CD4-positive, CD25-positive, alpha-beta regulatory T cell (primary cell): ENCODE measurements around the gene ACSM5. TPM values are rescaled to one million over a fixed set of nuclear protein-coding genes. Genes with fewer than 3 reads are reported as not detected.
"Not testable (repeated sequence)": the region's sequence is repeated elsewhere in the genome, so short reads cannot be mapped to it uniquely, and the experiment has no call there.

Experiments used
- ATAC-seq, 2 donors: fragments of 150-1000 bp; cut with Tn5 transposase; one replicate each; pipeline ENCODE4 v1.10.0; 2021; ENCODE audit warnings: low read depth in 2 of 2, moderate number of reproducible peaks in 2 of 2, moderate library complexity in 1 of 2
- DNase-seq, 3 donors: peaks; one replicate each; pipeline versions ENCODE4 v3.0.0 to v3.0.0-alpha.2; 2012 to 2022; ENCODE audit warnings: mixed read lengths in 1 of 3
- H3K27ac ChIP-seq: one replicate; pipeline ENCODE4 v1.7.0; 2013; ENCODE audit warnings: mild to moderate bottlenecking, low read length; ENCODE audit not compliant: insufficient read depth, poor library complexity, severe bottlenecking
- H3K27me3 ChIP-seq: one replicate; pipeline ENCODE4 v1.7.0; 2013; ENCODE audit warnings: low read length; ENCODE audit not compliant: control insufficient read depth, insufficient read depth
- H3K36me3 ChIP-seq: one replicate; pipeline ENCODE4 v1.7.0; 2013; ENCODE audit warnings: mild to moderate bottlenecking, low read length, moderate library complexity; ENCODE audit not compliant: control insufficient read depth, insufficient read depth
- H3K4me1 ChIP-seq: 2 replicates; pipeline ENCODE4 v1.7.0; 2013; ENCODE audit warnings: mild to moderate bottlenecking, low read length; ENCODE audit not compliant: insufficient read depth, control insufficient read depth, poor library complexity, severe bottlenecking
- H3K4me3 ChIP-seq: one replicate; pipeline ENCODE4 v1.7.0; 2013; ENCODE audit warnings: low read depth, mild to moderate bottlenecking, low read length, moderate library complexity
- H3K9me3 ChIP-seq, 2 experiments: 1 replicate in 1 of 2; 2 replicates in 1 of 2; pipeline ENCODE4 v1.7.0; 2013; ENCODE audit warnings: low read length in 2 of 2, mild to moderate bottlenecking in 1 of 2, moderate library complexity in 1 of 2; ENCODE audit not compliant: control insufficient read depth in 2 of 2
- H3K27ac Mint-ChIP-seq, 3 donors: one replicate each; pipeline ENCODE4 v1.8.0; 2020 to 2022; ENCODE audit warnings: mild to moderate bottlenecking in 3 of 3, mixed read lengths in 3 of 3, moderate library complexity in 2 of 3
- H3K27me3 Mint-ChIP-seq: one replicate; pipeline ENCODE4 v1.8.0; 2022; ENCODE audit warnings: mild to moderate bottlenecking, mixed read lengths
- H3K36me3 Mint-ChIP-seq: one replicate; pipeline ENCODE4 v1.8.0; 2020; ENCODE audit warnings: mixed read lengths
- H3K4me1 Mint-ChIP-seq, 4 donors: one replicate each; pipeline ENCODE4 v1.8.0; 2020 to 2022; ENCODE audit warnings: mixed read lengths in 4 of 4, mild to moderate bottlenecking in 1 of 4
- H3K4me3 Mint-ChIP-seq, 4 donors: one replicate each; pipeline ENCODE4 v1.8.0; 2020 to 2022; ENCODE audit warnings: mild to moderate bottlenecking in 4 of 4, mixed read lengths in 4 of 4, moderate library complexity in 3 of 4
- H3K9me3 Mint-ChIP-seq, 7 donors: one replicate each; pipeline ENCODE4 v1.8.0; 2020 to 2022; ENCODE audit warnings: mixed read lengths in 7 of 7, mild to moderate bottlenecking in 3 of 7, moderate library complexity in 2 of 7
- polyA plus RNA-seq, 4 donors: library from polyadenylated mRNA; unstranded; fragments of 300-500 nt; fragmentation: Illumina TruSeq; gene quantifications; one replicate each; pipeline ENCODE4 v1.2.3, GENCODE V29; 2021
- total RNA-seq: library from RNA; stranded (reverse); gene quantifications from one replicate; pipeline ENCODE4 v1.2.3, GENCODE V29; 2022

ACSM5 gene
- total and polyA plus RNA-seq, 5 donors from 2014 or later, result not detected

DNA sequence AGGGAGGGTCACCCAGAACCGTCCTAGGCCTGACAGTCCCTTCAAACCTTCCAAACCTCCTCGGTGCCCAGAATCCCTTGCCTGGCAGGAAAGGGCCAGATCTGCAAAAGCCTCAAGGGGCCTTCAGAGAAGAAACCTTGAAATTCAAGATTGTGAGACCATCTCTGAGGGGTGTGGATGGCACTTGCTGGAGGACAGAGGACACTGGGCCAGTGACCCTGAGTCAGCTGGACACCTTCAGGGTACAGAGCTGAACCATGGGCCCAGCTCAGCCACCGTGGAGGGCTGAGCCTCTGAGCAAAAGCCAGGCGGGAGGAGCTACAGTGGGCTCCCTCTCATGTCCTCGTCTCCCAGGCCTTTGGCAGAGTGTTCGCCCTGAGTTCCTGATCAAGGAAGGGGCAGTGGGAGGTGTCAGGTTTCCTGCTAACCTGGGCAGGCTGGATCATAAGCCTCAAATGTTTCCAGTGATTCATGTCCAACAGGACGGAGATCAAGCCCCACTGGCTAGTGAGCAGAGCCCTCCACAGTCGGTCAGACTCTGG is 7.8 kb upstream of the ACSM5 start:
- H3K27me3 Mint-ChIP-seq, result no peaks in the 10 kb centered on the region
- H3K27ac ChIP-seq, result no peak overlapping the region
- no peaks in the 10 kb centered on the region for H3K9me3 Mint-ChIP-seq
- DNase-seq, result no peak
- H3K9me3 ChIP-seq, result no peaks in the 10 kb centered on the region
- no peaks in the 10 kb centered on the region for H3K36me3 ChIP-seq
- H3K4me3 Mint-ChIP-seq, result no peak overlapping the region
- no peak for ATAC-seq
- no peaks in the 10 kb centered on the region for H3K4me1 ChIP-seq
- no peaks in the 10 kb centered on the region for H3K4me1 Mint-ChIP-seq
- H3K27me3 ChIP-seq, result no peaks in the 10 kb centered on the region
- H3K36me3 Mint-ChIP-seq, result no peaks in the 10 kb centered on the region
- H3K27ac Mint-ChIP-seq, result no peak overlapping the region
- H3K4me3 ChIP-seq, result no peak overlapping the region

DNA sequence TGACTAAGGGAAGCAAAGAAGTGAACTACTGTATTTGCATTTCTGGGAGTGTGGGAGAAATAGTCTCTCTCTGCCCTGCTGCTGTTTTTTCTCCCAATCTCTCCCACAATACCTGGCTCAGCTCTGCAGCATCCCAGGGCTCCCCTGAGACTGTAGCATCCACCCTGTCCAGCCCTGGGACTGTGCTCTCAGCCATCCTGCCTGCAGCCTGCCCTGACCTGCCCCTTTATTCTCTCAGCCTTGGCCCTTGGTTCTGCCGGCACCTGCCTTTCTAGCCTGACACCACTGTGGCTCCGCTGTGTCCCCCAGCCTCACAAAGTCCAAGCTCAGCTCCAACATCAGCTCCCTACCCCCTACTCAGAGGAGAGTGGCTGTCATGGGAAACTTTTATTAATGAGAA is 6.7 kb upstream of the ACSM5 start:
- Histone ChIP-seq H3K27me3 (no peaks in the 10 kb centered on the region), H3K4me3 (no peak overlapping the region), H3K27ac (no peak overlapping the region), H3K36me3 (no peaks in the 10 kb centered on the region), H3K4me1 (no peaks in the 10 kb centered on the region), H3K9me3 (no peaks in the 10 kb centered on the region)
- Mint-ChIP-seq H3K4me3 (no peak overlapping the region), H3K27ac (no peak overlapping the region), H3K4me1 (no peaks in the 10 kb centered on the region), H3K36me3 (no peaks in the 10 kb centered on the region), H3K27me3 (no peaks in the 10 kb centered on the region), H3K9me3 (no peaks in the 10 kb centered on the region)
- DNase-seq (no peak), ATAC-seq (no peak)

DNA sequence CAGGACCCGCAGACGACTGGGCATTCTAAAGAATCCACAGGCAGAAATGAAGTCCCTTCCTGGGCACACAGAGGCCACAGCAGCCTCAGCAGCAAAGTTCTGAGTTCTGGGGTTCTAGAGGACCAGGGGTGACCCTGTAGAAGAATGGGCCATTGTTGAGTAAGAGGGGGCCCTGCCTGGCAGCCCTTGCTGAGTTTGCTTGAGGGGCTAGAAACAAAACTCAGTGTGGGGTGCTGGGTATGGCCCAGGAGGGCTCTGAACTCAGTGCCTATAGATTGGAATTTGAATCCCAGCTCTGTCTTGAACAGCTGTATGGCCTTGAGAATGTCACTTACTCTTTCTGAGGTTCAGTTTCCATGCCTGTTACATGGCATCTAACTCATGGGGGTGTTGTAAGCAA is 4.7 kb upstream of the ACSM5 start, which contains the start of gene PDILT:
Gene PDILT (minus strand): TSS at position 101 of the 400 bp plus-strand sequence. CDS start 5,437 bp downstream, outside the sequence.
- no peaks in the 10 kb centered on the region for H3K27me3 ChIP-seq
- H3K4me3 Mint-ChIP-seq, result no peak within 1 kb of the TSS
- no peaks in the 10 kb centered on the region for H3K36me3 Mint-ChIP-seq
- no peaks in the 10 kb centered on the region for H3K4me1 ChIP-seq
- H3K36me3 ChIP-seq, result no peaks in the 10 kb centered on the region
- H3K9me3 Mint-ChIP-seq, result no peaks in the 10 kb centered on the region
- DNase-seq (no peak), ATAC-seq (no peak)
- H3K4me1 Mint-ChIP-seq, result no peaks in the 10 kb centered on the region
- H3K27ac ChIP-seq, result no peak within 1 kb of the TSS
- no peak within 1 kb of the TSS for H3K4me3 ChIP-seq
- peak within 1 kb of the TSS in 1 of 3 donors; percentile 7 for H3K27ac Mint-ChIP-seq
- H3K9me3 ChIP-seq, result no peaks in the 10 kb centered on the region
- peaks cover 4% of the 10 kb centered on the region for H3K27me3 Mint-ChIP-seq

DNA sequence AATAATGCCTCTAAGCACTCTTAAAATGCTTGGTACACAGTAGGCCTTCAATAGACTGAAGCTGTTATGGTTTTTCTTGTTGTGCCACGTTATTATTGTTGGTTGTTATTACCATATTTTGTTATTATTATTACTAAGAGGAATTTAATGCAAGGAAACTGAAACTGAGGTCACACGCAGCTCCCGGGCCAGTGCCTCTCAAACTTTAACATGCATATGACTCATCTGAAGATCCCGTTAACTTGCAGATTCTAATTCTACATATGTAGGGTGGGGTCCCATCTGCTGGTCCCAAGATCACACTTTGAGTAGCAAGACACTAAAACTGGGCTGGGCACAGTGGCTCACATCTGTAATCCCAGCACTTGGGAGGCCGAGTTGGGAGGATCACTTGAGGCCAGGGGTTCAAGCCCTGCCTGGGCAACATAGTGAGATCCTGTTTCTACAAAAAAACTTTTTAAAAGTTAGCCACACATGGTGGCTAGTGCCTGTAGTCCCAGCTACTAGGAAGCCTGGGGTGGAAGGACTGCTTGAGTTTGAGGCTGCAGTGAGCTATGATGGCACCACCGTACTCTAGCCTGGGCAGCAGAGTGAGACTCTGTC is 888 bp downstream of the ACSM5 start:
- H3K4me1 Mint-ChIP-seq, result no peaks in the 10 kb centered on the region

DNA sequence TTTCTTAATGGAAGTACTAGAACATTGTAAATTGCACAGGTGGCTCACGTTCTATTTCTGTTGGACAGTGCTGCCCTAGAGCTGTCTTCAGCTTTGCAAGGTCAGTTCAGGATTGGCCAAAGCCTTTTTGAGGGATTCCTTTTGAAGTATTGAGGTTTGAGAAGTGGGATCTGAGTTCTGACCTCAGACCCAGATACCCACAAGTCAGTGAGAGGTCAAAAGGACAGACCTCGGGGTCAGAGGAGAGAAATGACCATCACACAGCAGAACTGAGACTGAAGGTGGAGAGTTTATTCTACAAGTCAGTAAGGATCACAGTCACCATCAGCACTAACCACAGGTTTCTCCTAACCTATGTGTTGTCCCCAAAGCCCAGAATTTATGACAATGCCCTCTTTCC is 1.7 kb downstream of the ACSM5 start:
- Histone ChIP-seq H3K4me1 (no peaks in the 10 kb centered on the region), H3K36me3 (no peaks in the 10 kb centered on the region), H3K4me3 (no peak overlapping the region), H3K27me3 (no peaks in the 10 kb centered on the region), H3K27ac (no peak overlapping the region), H3K9me3 (no peaks in the 10 kb centered on the region)
- Mint-ChIP-seq H3K4me3 (no peak overlapping the region), H3K27me3 (peaks cover 4% of the 10 kb centered on the region), H3K9me3 (no peaks in the 10 kb centered on the region), H3K27ac (no peak overlapping the region), H3K36me3 (no peaks in the 10 kb centered on the region), H3K4me1 (no peaks in the 10 kb centered on the region)
- no peak for ATAC-seq
- no peak for DNase-seq

More for the DNA sequence above, 888 bp downstream of the ACSM5 start:
- no peaks in the 10 kb centered on the region for H3K9me3 ChIP-seq
- DNase-seq (peak in 1 of 3 donors; percentile 7), ATAC-seq (no peak)
- no peak overlapping the region for H3K27ac ChIP-seq
- no peaks in the 10 kb centered on the region for H3K9me3 Mint-ChIP-seq
- H3K4me1 ChIP-seq, result no peaks in the 10 kb centered on the region
- H3K27ac Mint-ChIP-seq, result no peak overlapping the region
- H3K27me3 ChIP-seq, result no peaks in the 10 kb centered on the region
- no peak overlapping the region for H3K4me3 Mint-ChIP-seq
- H3K36me3 ChIP-seq, result no peaks in the 10 kb centered on the region
- H3K4me3 ChIP-seq, result no peak overlapping the region
- H3K36me3 Mint-ChIP-seq, result no peaks in the 10 kb centered on the region
- peaks cover 4% of the 10 kb centered on the region for H3K27me3 Mint-ChIP-seq

DNA sequence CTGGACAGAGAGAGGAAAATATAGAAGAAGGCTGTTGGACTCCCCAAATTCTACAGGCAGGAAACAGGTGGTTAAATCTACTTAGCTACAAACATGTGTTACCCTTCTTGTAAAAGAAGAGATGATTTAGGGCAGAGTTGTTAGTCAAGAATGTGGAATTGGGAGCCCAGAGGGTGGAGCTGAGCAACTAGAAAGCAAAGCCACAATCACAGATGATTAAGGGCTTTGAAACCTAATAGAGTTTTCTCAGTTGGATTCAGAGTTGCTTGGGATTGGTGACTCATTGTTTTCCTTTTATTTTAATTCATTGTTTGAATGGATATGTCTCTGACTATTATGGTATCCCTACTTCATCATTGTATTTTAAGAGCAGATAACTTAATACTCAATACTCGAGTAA is 6.2 kb downstream of the ACSM5 start:
- Histone ChIP-seq H3K27ac (no peak overlapping the region), H3K4me1 (no peaks in the 10 kb centered on the region), H3K4me3 (no peak overlapping the region), H3K36me3 (no peaks in the 10 kb centered on the region), H3K27me3 (no peaks in the 10 kb centered on the region), H3K9me3 (no peaks in the 10 kb centered on the region)
- no peak overlapping the region for H3K4me3 Mint-ChIP-seq
- H3K27me3 Mint-ChIP-seq, result no peaks in the 10 kb centered on the region
- no peak overlapping the region for H3K27ac Mint-ChIP-seq
- peaks cover 0 to 2% (median 0%) of the 10 kb centered on the region in 7 donors for H3K9me3 Mint-ChIP-seq
- DNase-seq, result no peak
- H3K36me3 Mint-ChIP-seq, result no peaks in the 10 kb centered on the region
- no peak for ATAC-seq
- no peaks in the 10 kb centered on the region for H3K4me1 Mint-ChIP-seq

DNA sequence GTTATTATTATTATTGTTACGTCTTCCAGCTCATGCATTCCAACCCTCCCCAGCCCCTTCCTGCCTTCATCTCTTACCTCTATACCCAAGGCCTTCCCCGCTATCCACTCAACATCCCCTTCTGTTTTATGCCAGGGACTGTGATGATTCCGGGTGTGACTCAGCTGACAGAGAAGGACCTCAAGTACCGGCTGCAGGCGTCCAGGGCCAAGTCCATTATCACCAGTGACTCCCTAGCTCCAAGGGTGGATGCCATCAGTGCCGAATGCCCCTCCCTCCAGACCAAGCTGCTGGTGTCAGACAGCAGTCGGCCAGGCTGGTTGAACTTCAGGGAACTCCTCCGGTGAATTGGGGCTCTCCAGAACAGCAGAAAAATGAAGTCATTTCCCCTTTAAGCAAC is 9.8 kb downstream of the ACSM5 start:
- H3K36me3 Mint-ChIP-seq, H3K9me3 Mint-ChIP-seq, DNase-seq, H3K27ac Mint-ChIP-seq, H3K27me3 ChIP-seq, H3K4me1 Mint-ChIP-seq, H3K4me3 Mint-ChIP-seq, H3K36me3 ChIP-seq, ATAC-seq, H3K27ac ChIP-seq, H3K9me3 ChIP-seq, H3K27me3 Mint-ChIP-seq, H3K4me1 ChIP-seq, H3K4me3 ChIP-seq: not testable (repeated sequence)

DNA sequence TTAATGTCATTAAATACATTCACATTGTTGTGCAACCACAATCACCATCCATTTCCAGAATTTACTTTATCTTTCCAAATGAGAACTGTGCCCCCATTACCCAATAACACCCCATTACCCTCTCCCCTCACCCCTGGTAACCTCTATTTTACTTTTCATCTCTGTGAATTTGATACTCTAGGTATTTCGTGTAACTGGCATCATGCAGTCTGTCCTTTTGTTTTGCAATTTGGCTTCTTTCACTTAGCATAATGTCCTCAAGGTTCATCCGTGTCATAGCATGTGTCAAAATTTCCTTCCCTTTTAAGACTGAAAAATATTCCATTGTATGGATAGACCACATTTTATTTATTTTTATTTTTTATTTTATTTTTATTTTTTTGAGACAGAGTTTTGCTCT is 12.4 kb downstream of the ACSM5 start:
- H3K4me1 ChIP-seq, H3K27ac ChIP-seq, H3K27me3 ChIP-seq, ATAC-seq, H3K9me3 Mint-ChIP-seq, DNase-seq, H3K27ac Mint-ChIP-seq, H3K36me3 Mint-ChIP-seq, H3K36me3 ChIP-seq, H3K4me3 Mint-ChIP-seq, H3K27me3 Mint-ChIP-seq, H3K4me3 ChIP-seq, H3K4me1 Mint-ChIP-seq, H3K9me3 ChIP-seq: not testable (repeated sequence)
